T-helper 2 cell treated with Interferon-gamma antibody and Interleukin-4, amounts not matched to agents 5 μg/mL and 100 μg/mL, for 36 hours (primary cell): ENCODE results near the gene ECHS1.
"Not testable (repeated sequence)": the region's sequence is repeated elsewhere in the genome, so short reads cannot be mapped to it uniquely, and the experiment has no call there.

Experiments
- DNase-seq: peaks from one replicate; pipeline ENCODE4 v3.0.0; 2021; ENCODE audit warnings: low spot score
- H3K27ac Mint-ChIP-seq: one replicate; pipeline ENCODE4 v1.8.0; 2021; ENCODE audit warnings: mild to moderate bottlenecking, mixed read lengths
- H3K27me3 Mint-ChIP-seq: one replicate; pipeline ENCODE4 v1.8.0; 2021; ENCODE audit warnings: low read depth, mixed read lengths
- H3K36me3 Mint-ChIP-seq: one replicate; pipeline ENCODE4 v1.8.0; 2021; ENCODE audit warnings: low read depth, mixed read lengths
- H3K4me1 Mint-ChIP-seq: one replicate; pipeline ENCODE4 v1.8.0; 2021; ENCODE audit warnings: low read depth, mixed read lengths
- H3K4me3 Mint-ChIP-seq: one replicate; pipeline ENCODE4 v1.8.0; 2022; ENCODE audit warnings: mild to moderate bottlenecking, moderate library complexity, mixed read lengths
- H3K9me3 Mint-ChIP-seq: one replicate; pipeline ENCODE4 v1.8.0; 2021; ENCODE audit warnings: mixed read lengths

ECHS1 gene

DNA sequence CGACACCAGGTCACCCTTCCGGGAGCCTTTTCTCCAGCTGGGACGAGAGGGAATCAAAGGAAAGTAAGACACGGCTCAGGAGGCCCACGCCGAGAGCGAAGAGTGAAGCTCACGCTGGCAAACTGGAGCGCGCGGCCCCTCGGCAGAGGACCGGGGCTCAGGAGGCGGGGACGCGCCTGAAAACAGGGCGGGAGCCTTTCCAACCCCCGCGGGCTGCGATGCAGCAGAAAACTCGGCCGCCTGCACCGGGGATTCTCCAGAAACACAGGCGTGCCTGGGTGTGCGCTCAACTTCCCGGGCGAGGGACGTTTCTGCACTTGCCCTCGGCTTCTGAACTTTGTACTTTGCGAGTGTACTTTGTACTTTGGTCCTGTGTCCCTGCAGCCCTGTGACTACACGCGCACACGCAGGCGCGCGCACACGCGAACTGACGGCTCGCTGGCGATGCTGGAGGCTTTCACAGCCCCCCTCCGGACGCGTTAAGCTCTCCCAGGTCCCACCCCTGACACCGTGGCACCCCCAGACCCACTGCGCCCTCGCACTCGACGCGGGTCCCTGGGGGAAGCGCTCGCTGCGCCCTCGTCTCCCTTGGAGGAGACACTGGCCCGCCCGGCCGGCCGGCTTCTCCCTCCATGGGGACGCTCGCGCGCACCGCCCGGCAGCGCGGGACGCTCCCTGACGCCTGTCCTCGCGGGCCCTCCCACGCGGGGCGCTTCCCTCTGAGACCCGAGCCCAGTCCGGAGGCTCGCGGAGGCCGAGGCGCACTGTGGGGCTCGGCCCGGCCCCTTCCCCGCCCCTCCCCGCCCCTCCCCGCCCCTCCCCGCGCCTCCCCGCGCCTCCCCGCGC lies 5.3 kb upstream of the ECHS1 start:
- peak overlapping the region; percentile 55 for H3K27ac Mint-ChIP-seq
- DNase-seq: peak; percentile 64

GRCh38 chr10:133377818-133378250 lies 4.7 kb upstream of the ECHS1 start:
- no peak for DNase-seq
- Mint-ChIP-seq H3K9me3 (no peaks in the 10 kb centered on the region), H3K4me3 (peak overlapping the region; percentile 77), H3K27me3 (peaks cover 3% of the 10 kb centered on the region), H3K4me1 (peaks cover 11% of the 10 kb centered on the region), H3K27ac (no peak overlapping the region), H3K36me3 (no peaks in the 10 kb centered on the region)

More for the DNA sequence above, 5.3 kb upstream of the ECHS1 start:
- Mint-ChIP-seq H3K4me1 (peaks cover 9% of the 10 kb centered on the region), H3K36me3 (no peaks in the 10 kb centered on the region), H3K27me3 (peaks cover 3% of the 10 kb centered on the region), H3K9me3 (no peaks in the 10 kb centered on the region), H3K4me3 (peak overlapping the region; percentile 77)

DNA sequence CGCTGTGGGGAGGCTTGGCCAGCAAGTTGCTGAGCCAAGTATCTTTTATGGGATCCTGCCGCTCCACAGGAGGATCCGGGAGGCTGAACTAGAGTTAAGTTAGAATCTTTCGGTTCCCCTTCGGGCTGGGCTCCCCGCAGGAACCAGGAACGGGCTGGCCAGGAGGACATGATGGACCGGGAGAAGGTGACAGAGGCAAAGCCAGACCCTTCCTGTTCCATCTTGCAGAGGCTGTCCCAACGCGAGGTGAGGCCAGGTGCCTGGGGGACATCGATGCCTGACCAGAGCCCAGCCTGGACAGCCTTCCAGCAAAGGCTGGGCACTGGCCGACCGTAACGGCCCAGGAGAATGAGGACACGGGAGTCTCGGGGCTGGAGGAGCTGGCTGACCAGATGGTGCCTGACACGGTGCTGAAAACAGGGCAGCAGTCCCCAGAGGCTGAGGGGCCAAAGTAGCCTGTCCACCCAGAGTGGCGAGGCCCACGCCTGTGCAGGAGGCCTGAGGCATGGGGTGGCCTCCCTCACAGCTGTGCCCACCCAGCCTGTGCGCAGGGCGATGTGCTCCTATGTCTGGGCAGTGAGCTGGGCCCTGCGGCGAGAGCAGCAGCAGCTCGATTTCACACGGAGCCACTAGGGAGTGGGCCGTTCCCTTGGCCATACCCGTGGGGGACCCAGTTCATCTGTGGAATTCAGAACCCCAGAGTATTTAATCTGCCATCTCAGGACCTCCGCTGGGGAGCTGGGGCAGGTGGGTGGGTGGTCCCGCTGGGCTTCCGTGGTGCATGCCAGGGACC lies 4.1 kb upstream of the ECHS1 start:
- DNase-seq: no peak

DNA sequence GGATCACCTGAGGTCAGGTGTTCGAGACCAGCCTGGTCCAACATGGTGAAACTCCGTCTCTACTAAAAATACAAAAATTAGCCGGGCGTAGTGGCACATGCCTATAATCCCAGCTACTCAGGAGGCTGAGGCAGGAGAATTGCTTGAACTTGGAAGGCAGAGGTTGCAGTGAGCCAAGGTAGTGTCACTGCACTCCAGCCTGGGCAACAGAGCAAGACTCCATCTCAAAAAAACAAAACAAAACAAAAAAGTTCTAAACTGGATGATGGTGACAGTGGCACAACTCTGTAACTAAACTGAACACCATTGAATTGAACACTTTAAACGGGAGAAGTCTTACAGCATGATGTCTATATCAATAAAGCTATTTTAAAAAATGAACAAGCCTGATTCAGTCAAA lies 3.0 kb upstream of the ECHS1 start:
- not testable (repeated sequence) for H3K4me1 Mint-ChIP-seq, H3K9me3 Mint-ChIP-seq, H3K27me3 Mint-ChIP-seq, DNase-seq, H3K36me3 Mint-ChIP-seq
- Mint-ChIP-seq H3K27ac (peak overlapping the region; percentile 55), H3K4me3 (peak overlapping the region; percentile 54)

More for the DNA sequence above, 4.1 kb upstream of the ECHS1 start:
- H3K27me3 Mint-ChIP-seq: peaks cover 3% of the 10 kb centered on the region
- no peak overlapping the region for H3K27ac Mint-ChIP-seq
- peak overlapping the region; percentile 77 for H3K4me3 Mint-ChIP-seq
- H3K4me1 Mint-ChIP-seq: peaks cover 11% of the 10 kb centered on the region
- H3K9me3 Mint-ChIP-seq: no peaks in the 10 kb centered on the region
- H3K36me3 Mint-ChIP-seq: no peaks in the 10 kb centered on the region

GRCh38 chr10:133375357-133376115 lies 2.4 kb upstream of the ECHS1 start:
- peaks cover 7% of the 10 kb centered on the region for H3K4me1 Mint-ChIP-seq
- peaks cover 2% of the 10 kb centered on the region for H3K36me3 Mint-ChIP-seq
- H3K27ac Mint-ChIP-seq: no peak overlapping the region
- no peak for DNase-seq
- peak overlapping the region; percentile 79 for H3K4me3 Mint-ChIP-seq
- H3K27me3 Mint-ChIP-seq: peaks cover 3% of the 10 kb centered on the region
- H3K9me3 Mint-ChIP-seq: no peaks in the 10 kb centered on the region

GRCh38 chr10:133372507-133372906 lies 647 bp downstream of the ECHS1 start:
- Mint-ChIP-seq H3K4me3 (peak overlapping the region; percentile 80), H3K36me3 (peaks cover 2% of the 10 kb centered on the region), H3K4me1 (peaks cover 7% of the 10 kb centered on the region), H3K9me3 (no peaks in the 10 kb centered on the region), H3K27ac (no peak overlapping the region), H3K27me3 (peaks cover 3% of the 10 kb centered on the region)
- no peak for DNase-seq

DNA sequence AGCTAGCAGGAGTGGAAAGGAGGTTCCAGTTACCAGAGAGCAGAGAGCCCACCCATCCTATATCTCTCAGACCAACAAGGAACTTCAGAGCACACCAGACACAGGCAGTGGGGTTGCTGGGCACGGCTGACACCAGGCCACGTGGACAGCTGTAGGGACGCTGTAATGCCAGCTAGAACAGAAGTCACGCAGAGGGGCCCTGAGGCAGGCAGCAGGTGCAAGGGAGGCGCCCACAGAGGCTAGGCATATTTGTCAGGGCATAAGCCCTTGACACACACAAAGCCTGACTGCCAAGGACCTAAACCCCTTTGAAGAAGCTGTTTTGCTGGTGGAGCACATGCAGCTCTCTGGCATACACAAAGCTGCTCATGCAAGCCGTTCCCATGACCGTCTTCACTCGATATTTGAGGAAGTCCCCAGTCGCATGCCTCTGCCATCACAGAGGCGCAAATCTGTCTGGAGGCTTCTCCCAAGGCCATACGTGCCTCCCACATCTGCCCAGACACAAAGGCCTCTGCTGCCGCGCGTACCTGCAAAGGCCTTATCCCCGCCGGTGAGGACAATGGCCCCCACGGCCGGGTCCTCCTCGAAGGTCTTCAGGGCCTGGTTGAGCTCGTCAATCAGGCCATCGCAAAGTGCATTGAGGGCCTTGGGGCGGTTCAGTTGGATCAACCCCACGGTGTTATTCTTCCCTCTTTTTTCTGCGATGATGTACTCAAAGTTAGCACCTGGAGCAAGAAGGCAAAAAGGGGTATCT lies 2.9 kb downstream of the ECHS1 start:
- peaks cover 3% of the 10 kb centered on the region for H3K27me3 Mint-ChIP-seq
- no peak overlapping the region for H3K4me3 Mint-ChIP-seq
- H3K27ac Mint-ChIP-seq: peak overlapping the region; percentile 20
- H3K4me1 Mint-ChIP-seq: peaks cover 7% of the 10 kb centered on the region
- DNase-seq: no peak
- peaks cover 5% of the 10 kb centered on the region for H3K36me3 Mint-ChIP-seq
- H3K9me3 Mint-ChIP-seq: no peaks in the 10 kb centered on the region

GRCh38 chr10:133368153-133368552 lies 5.0 kb downstream of the ECHS1 start:
- H3K36me3 Mint-ChIP-seq: peaks cover 9% of the 10 kb centered on the region

GRCh38 chr10:133367461-133367860 lies 5.7 kb downstream of the ECHS1 start:
- DNase-seq, H3K4me3 Mint-ChIP-seq, H3K4me1 Mint-ChIP-seq, H3K27ac Mint-ChIP-seq, H3K36me3 Mint-ChIP-seq, H3K27me3 Mint-ChIP-seq, H3K9me3 Mint-ChIP-seq: not testable (repeated sequence)

More at GRCh38 chr10:133368153-133368552, 5.0 kb downstream of the ECHS1 start:
- no peaks in the 10 kb centered on the region for H3K9me3 Mint-ChIP-seq
- no peak for DNase-seq
- H3K27me3 Mint-ChIP-seq: no peaks in the 10 kb centered on the region
- H3K4me3 Mint-ChIP-seq: no peak overlapping the region
- peaks cover 2% of the 10 kb centered on the region for H3K4me1 Mint-ChIP-seq
- no peak overlapping the region for H3K27ac Mint-ChIP-seq

DNA sequence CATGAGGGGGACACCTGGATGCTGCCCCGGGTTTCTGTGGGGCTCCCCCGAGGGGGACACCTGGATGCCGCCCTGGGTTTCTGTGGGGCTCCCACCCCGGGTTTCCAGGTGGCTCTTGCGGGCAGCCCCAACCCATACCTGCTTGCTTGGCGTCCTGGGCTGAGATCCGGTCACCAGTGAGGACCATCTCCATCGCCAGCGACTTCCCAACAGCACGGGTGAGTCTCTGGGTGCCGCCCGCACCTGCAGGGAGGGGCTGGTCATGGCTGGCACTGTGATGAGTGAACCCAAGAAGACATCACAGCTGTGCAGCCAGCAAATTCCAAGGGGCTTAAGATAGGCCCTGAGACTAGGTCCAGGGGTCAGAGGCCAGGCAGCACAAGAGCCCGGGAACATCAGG lies 6.4 kb downstream of the ECHS1 start:
- DNase-seq: no peak
- Mint-ChIP-seq H3K27me3 (no peaks in the 10 kb centered on the region), H3K9me3 (no peaks in the 10 kb centered on the region), H3K4me1 (peaks cover 2% of the 10 kb centered on the region), H3K27ac (no peak overlapping the region), H3K4me3 (no peak overlapping the region), H3K36me3 (peaks cover 13% of the 10 kb centered on the region)

- no peaks in the 10 kb centered on the region for H3K9me3 Mint-ChIP-seq
- H3K4me1 Mint-ChIP-seq: peaks cover 2% of the 10 kb centered on the region
- H3K36me3 Mint-ChIP-seq: peaks cover 12% of the 10 kb centered on the region
Measured at GRCh38 chr10:133366130-133366478, 7.0 kb downstream of the ECHS1 start.

GRCh38 chr10:133365461-133366129 lies 7.6 kb downstream of the ECHS1 start:
- H3K27ac Mint-ChIP-seq: no peak overlapping the region
- H3K4me1 Mint-ChIP-seq: peaks cover 2% of the 10 kb centered on the region
- H3K36me3 Mint-ChIP-seq: peaks cover 12% of the 10 kb centered on the region
- H3K9me3 Mint-ChIP-seq: no peaks in the 10 kb centered on the region
- no peaks in the 10 kb centered on the region for H3K27me3 Mint-ChIP-seq
- DNase-seq: no peak
- no peak overlapping the region for H3K4me3 Mint-ChIP-seq

More at GRCh38 chr10:133366130-133366478, 7.0 kb downstream of the ECHS1 start:
- H3K27me3 Mint-ChIP-seq: no peaks in the 10 kb centered on the region
- no peak for DNase-seq
- H3K27ac Mint-ChIP-seq: no peak overlapping the region
- no peak overlapping the region for H3K4me3 Mint-ChIP-seq
